Breast epithelium (tissue), 4 donors: ENCODE measurements around the gene TRPC4AP. TPM values are rescaled to one million over a fixed set of nuclear protein-coding genes. Genes with fewer than 3 reads are reported as not detected.

Source experiments
- DNase-seq, 2 donors: peaks; one replicate each; pipeline ENCODE4 v3.0.0-alpha.2; 2019; ENCODE audit warnings: low spot score in 2 of 2
- H3K27ac ChIP-seq, 2 donors: fragments of 200-600 bp; sonication (generic) in 1 of 2; one replicate each; pipeline ENCODE4 v1.5.1; 2016 to 2019; ENCODE audit warnings: mild to moderate bottlenecking in 1 of 2
- H3K27me3 ChIP-seq, 2 donors: fragments of 200-600 bp; sonication (generic) in 1 of 2; one replicate each; pipeline versions ENCODE4 v1.5.1 to v1.6.0; 2017 to 2019; ENCODE audit warnings: control low read depth in 1 of 2, mild to moderate bottlenecking in 1 of 2
- H3K36me3 ChIP-seq: fragments of 200-600 bp; one replicate; pipeline ENCODE4 v1.5.1; 2019
- H3K4me1 ChIP-seq, 2 donors: fragments of 200-600 bp; sonication (generic); one replicate each; pipeline ENCODE4 v1.5.1; 2016 to 2019; ENCODE audit warnings: control low read depth in 1 of 2
- H3K4me3 ChIP-seq, 3 donors: fragments of 200-600 bp; sonication (generic); 1 replicate in 2 of 3; 2 replicates in 1 of 3; pipeline ENCODE4 v1.5.1; 2016 to 2019; ENCODE audit warnings: mild to moderate bottlenecking in 3 of 3, moderate library complexity in 2 of 3
- H3K9me3 ChIP-seq, 2 donors: fragments of 200-600 bp; sonication (generic) in 1 of 2; one replicate each; pipeline ENCODE4 v1.5.1; 2016 to 2019; ENCODE audit warnings: control low read depth in 1 of 2
- POLR2A ChIP-seq: fragments of 450-650 bp; IDR thresholded peaks from one replicate; pipeline ENCODE4 v1.6.1; 2016; ENCODE audit warnings: antibody characterized with exemption, mild to moderate bottlenecking, moderate library complexity
- POLR2AphosphoS5 ChIP-seq, 3 donors: sonication (generic); formaldehyde crosslinking; IDR thresholded peaks; one replicate each; pipeline ENCODE4 v1.6.1; 2017; ENCODE audit warnings: antibody characterized with exemption in 3 of 3
- intact Hi-C: fragments of 100-400 bp; cut with DNase I; formaldehyde crosslinking; loops from one replicate; pipeline ENCODE4 v1.15.1; 2023; ENCODE audit warnings: low total_unique reads
- total RNA-seq, 3 donors: library from RNA; depleted of rRNA; stranded (reverse); fragments of >200 nt; gene quantifications; one replicate each; pipeline ENCODE4 v1.1.0, GENCODE V29; 2016
- TF ChIP-seq, protein P1 (sequence below), 3 donors: fragments of 450-650 bp; IDR thresholded peaks; one replicate each; pipeline ENCODE4 v1.5.1; 2016 to 2017; ENCODE audit warnings: antibody characterized with exemption in 3 of 3, mild to moderate bottlenecking in 3 of 3, moderate library complexity in 3 of 3

The TRPC4AP gene
- total RNA-seq, 3 donors from 2014 or later: 62.6 to 71.7 (median 69.5) TPM

DNA sequence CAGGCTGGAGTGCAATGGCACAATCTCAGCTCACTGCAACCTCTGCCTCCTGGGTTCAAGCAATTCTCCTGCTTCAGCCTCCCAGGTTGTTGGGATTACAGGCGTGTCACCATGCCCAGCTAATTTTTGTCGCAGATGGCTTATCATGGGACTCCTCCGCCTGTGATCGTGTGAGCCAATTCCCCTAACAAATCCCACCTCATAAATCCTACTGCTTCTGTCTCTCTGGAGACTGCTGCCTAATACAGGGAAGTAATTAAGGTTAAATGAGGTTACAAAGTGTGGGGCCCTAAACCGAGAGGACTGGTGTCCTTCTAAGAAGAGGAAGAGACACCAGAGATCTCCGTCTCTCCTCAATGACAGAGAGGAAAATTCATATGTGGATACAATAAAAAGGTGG is 52.0 kb downstream of the TRPC4AP start:
- intact Hi-C loops: no loop called here
- no peaks in the 10 kb centered on the region for H3K27me3 ChIP-seq
- no peak overlapping the region for H3K4me3 ChIP-seq
- DNase-seq: no peak
- no peaks in the 10 kb centered on the region for H3K36me3 ChIP-seq
- no peak for TF ChIP-seq POLR2A
- TF ChIP-seq, protein P1, sequence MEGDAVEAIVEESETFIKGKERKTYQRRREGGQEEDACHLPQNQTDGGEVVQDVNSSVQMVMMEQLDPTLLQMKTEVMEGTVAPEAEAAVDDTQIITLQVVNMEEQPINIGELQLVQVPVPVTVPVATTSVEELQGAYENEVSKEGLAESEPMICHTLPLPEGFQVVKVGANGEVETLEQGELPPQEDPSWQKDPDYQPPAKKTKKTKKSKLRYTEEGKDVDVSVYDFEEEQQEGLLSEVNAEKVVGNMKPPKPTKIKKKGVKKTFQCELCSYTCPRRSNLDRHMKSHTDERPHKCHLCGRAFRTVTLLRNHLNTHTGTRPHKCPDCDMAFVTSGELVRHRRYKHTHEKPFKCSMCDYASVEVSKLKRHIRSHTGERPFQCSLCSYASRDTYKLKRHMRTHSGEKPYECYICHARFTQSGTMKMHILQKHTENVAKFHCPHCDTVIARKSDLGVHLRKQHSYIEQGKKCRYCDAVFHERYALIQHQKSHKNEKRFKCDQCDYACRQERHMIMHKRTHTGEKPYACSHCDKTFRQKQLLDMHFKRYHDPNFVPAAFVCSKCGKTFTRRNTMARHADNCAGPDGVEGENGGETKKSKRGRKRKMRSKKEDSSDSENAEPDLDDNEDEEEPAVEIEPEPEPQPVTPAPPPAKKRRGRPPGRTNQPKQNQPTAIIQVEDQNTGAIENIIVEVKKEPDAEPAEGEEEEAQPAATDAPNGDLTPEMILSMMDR (IDR thresholded peaks at IDR 0.05): no peak
- TF ChIP-seq POLR2AphosphoS5 (IDR thresholded peaks at IDR 0.05): no peak
- H3K4me1 ChIP-seq: no peaks in the 10 kb centered on the region
- no peak overlapping the region for H3K27ac ChIP-seq
- H3K9me3 ChIP-seq: no peaks in the 10 kb centered on the region

DNA sequence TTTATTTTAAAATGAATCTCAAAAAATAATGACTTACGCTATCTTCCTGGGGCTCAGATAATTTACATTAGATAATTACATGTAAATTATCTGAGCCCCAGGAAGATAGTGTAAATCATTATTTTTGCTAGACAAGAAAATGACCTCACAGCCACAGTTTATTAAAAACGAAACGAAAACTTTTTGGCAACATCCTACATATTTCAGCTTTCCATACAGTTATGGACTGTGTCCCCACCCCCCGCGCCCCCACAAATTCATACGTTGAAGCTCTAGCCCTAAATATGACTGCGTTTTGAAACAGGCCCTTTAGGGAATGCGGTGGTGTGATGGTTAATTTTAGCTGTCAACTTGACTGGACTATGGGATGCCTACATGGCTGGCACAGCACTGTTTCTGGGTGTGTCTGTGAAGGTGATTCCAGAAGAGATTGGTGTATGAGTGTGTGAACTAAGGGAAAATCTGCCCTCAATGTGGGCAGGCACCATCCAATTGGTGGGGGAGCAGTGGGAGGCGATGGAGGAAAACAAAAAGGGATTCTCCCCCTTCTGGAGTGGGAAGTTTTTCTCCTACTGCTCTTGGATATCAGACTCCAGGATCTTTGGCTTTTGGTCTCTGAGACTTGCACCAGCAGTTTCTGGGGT is 52.6 kb downstream of the TRPC4AP start:
- no peak overlapping the region for H3K4me3 ChIP-seq
- H3K27ac ChIP-seq: no peak overlapping the region
- H3K36me3 ChIP-seq: peaks cover 2% of the 10 kb centered on the region
- no peak for DNase-seq
- intact Hi-C loops: no loop called here
- no peaks in the 10 kb centered on the region for H3K4me1 ChIP-seq
- H3K9me3 ChIP-seq: no peaks in the 10 kb centered on the region
- H3K27me3 ChIP-seq: no peaks in the 10 kb centered on the region
- TF ChIP-seq, protein P1 (IDR thresholded peaks at IDR 0.05): no peak
- no peak for TF ChIP-seq POLR2A
- TF ChIP-seq POLR2AphosphoS5 (IDR thresholded peaks at IDR 0.05): no peak

DNA sequence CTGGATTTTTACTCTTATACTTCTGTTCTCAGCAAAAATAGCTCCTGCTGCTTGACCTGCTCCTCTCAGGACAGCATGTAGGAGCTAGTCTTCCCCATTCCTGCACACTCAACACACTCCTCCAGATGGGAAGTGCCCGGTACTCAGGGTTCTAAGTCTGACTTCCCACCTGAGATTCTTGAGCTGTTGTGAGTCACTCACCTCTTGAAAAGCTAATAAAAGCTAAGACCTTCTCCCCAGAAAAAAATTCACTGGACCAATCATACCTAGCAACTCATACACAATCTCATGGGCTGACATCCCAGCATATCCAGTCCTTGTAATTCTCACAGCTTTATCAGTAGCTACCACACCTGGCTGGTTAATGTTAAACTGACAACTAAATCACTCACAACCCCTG is 53.5 kb downstream of the TRPC4AP start:
- TF ChIP-seq, protein P1 (IDR thresholded peaks at IDR 0.05): no peak
- TF ChIP-seq POLR2AphosphoS5 (IDR thresholded peaks at IDR 0.05) (no peak), POLR2A (no peak)
- Histone ChIP-seq H3K36me3 (peaks cover 7% of the 10 kb centered on the region), H3K9me3 (no peaks in the 10 kb centered on the region), H3K4me1 (no peaks in the 10 kb centered on the region), H3K27me3 (no peaks in the 10 kb centered on the region), H3K27ac (no peak overlapping the region), H3K4me3 (no peak overlapping the region)
- DNase-seq: no peak
- intact Hi-C loops: no loop called here

DNA sequence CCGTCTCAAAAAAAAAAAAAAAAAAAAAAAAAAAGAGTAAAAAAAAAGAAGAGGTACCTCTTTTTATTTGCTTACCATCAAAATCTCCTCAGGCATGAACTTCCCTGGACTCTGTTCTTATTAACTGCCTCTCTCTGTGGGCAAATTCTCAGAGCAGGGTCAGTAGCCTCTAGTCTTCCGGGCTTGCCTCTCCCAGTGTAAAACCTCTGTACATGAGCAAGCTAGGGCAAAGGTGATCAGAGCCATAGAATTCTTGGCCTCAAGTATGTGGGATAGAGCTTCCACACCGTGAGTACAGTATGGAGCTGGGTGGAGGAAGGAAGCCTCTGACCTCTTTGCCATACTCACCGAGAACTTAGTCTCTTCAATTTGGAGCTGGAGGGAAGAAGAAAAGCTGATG is 58.5 kb downstream of the TRPC4AP start:
- H3K4me3 ChIP-seq: no peak overlapping the region
- H3K9me3 ChIP-seq: no peaks in the 10 kb centered on the region
- H3K36me3 ChIP-seq: peaks cover 7% of the 10 kb centered on the region
- H3K4me1 ChIP-seq: no peaks in the 10 kb centered on the region
- intact Hi-C loops: no loop called here
- TF ChIP-seq, protein P1 (IDR thresholded peaks at IDR 0.05): no peak
- TF ChIP-seq POLR2A (no peak), POLR2AphosphoS5 (IDR thresholded peaks at IDR 0.05) (no peak)
- no peak overlapping the region for H3K27ac ChIP-seq
- no peak for DNase-seq
- H3K27me3 ChIP-seq: no peaks in the 10 kb centered on the region

DNA sequence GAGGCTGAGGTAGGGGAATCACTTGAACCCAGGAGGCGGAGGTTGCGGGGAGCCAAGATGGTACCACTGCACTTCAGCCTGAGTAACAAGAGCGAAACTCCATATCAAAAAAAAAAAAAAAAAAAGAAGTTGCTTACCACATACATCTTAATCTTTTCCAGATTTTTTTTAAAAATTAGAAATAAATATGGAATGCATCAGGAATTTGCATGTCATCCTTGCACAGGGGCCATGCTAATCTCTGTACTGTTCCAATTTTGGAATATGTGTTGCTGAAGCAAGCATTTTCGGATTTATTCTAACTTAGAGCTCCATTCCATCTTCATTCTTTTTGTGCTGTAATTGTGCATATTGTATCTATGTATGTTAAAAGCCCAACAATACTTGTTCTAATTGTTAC is 62.5 kb downstream of the TRPC4AP start:
- DNase-seq: no peak
- Histone ChIP-seq H3K4me1 (no peaks in the 10 kb centered on the region), H3K36me3 (peaks cover 7% of the 10 kb centered on the region), H3K9me3 (no peaks in the 10 kb centered on the region), H3K27me3 (no peaks in the 10 kb centered on the region), H3K4me3 (no peak overlapping the region), H3K27ac (no peak overlapping the region)
- TF ChIP-seq, protein P1 (IDR thresholded peaks at IDR 0.05): no peak
- TF ChIP-seq POLR2AphosphoS5 (IDR thresholded peaks at IDR 0.05) (no peak), POLR2A (no peak)
- intact Hi-C loops: no loop called here
